22Rv1 (cell line): Measurements from ENCODE around the gene AURKA.
"Not testable (repeated sequence)": the region's sequence is repeated elsewhere in the genome, so short reads cannot be mapped to it uniquely, and the experiment has no call there.

Source experiments
- CTCF ChIP-seq: fragments of 450-650 bp; IDR thresholded peaks from 2 replicates; pipeline ENCODE4 v1.5.1; 2017; ENCODE audit warnings: mild to moderate bottlenecking
- ZFX ChIP-seq: fragments of 450-650 bp; IDR thresholded peaks from 2 replicates; pipeline ENCODE4 v1.6.1; 2017; ENCODE audit warnings: antibody characterized with exemption, borderline replicate concordance

- TF ChIP-seq CTCF, ZFX: not testable (repeated sequence)
Observed at GRCh38 chr20:56336709-56337108, 55.3 kb downstream of the AURKA start.
